Activated naive CD4-positive, alpha-beta T cell treated with anti-CD3 and anti-CD28 coated beads, Interleukin-2, amount 10 ng/mL, durations not matched to agents 7 days and 5 days (primary cell): Measurements from ENCODE around the gene CRELD2.
A peak's percentile ranks its signal among the peaks of the same experiment; 100 is the strongest.

Source experiments
- CTCF ChIA-PET: fragments of 350-600 bp; sonication (Branson Sonifier 250); formaldehyde crosslinking; loops from one replicate; lab custom pipeline; 2021; ENCODE audit warnings: antibody characterized with exemption; lab: Charles Lee
- DNase-seq: peaks from one replicate; pipeline ENCODE4 v3.0.0-alpha.2; 2020
- H3K27ac Mint-ChIP-seq: one replicate; pipeline ENCODE4 v1.8.0; 2021; ENCODE audit warnings: mild to moderate bottlenecking, moderate library complexity, mixed read lengths
- H3K27me3 Mint-ChIP-seq: one replicate; pipeline ENCODE4 v1.8.0; 2021; ENCODE audit warnings: mild to moderate bottlenecking, mixed read lengths
- H3K36me3 Mint-ChIP-seq: one replicate; pipeline ENCODE4 v1.8.0; 2021; ENCODE audit warnings: mixed read lengths
- H3K4me1 Mint-ChIP-seq: one replicate; pipeline ENCODE4 v1.8.0; 2021; ENCODE audit warnings: mixed read lengths
- H3K4me3 Mint-ChIP-seq: one replicate; pipeline ENCODE4 v1.8.0; 2021; ENCODE audit warnings: mild to moderate bottlenecking, moderate library complexity, mixed read lengths
- H3K9me3 Mint-ChIP-seq: one replicate; pipeline ENCODE4 v1.8.0; 2021; ENCODE audit warnings: mixed read lengths

CRELD2 gene

GRCh38 chr22:49913026-49913425, 5.4 kb upstream of the CRELD2 start:
- CTCF ChIA-PET: no interaction called here
- Mint-ChIP-seq H3K4me1 (peaks cover 17% of the 10 kb centered on the region), H3K27me3 (no peaks in the 10 kb centered on the region), H3K27ac (no peak overlapping the region), H3K4me3 (no peak overlapping the region), H3K36me3 (peaks cover 19% of the 10 kb centered on the region), H3K9me3 (no peaks in the 10 kb centered on the region)
- no peak for DNase-seq

GRCh38 chr22:49913446-49913845, 5.0 kb upstream of the CRELD2 start:
- H3K4me3 Mint-ChIP-seq: no peak overlapping the region
- H3K9me3 Mint-ChIP-seq: no peaks in the 10 kb centered on the region
- CTCF ChIA-PET: no interaction called here
- H3K27me3 Mint-ChIP-seq: no peaks in the 10 kb centered on the region
- H3K36me3 Mint-ChIP-seq: peaks cover 19% of the 10 kb centered on the region
- no peak overlapping the region for H3K27ac Mint-ChIP-seq
- DNase-seq: no peak
- peaks cover 17% of the 10 kb centered on the region for H3K4me1 Mint-ChIP-seq

GRCh38 chr22:49914256-49914655, 4.2 kb upstream of the CRELD2 start:
- peaks cover 18% of the 10 kb centered on the region for H3K4me1 Mint-ChIP-seq
- CTCF ChIA-PET: no interaction called here
- H3K27me3 Mint-ChIP-seq: no peaks in the 10 kb centered on the region
- no peak overlapping the region for H3K4me3 Mint-ChIP-seq
- H3K9me3 Mint-ChIP-seq: no peaks in the 10 kb centered on the region
- no peak overlapping the region for H3K27ac Mint-ChIP-seq
- peaks cover 16% of the 10 kb centered on the region for H3K36me3 Mint-ChIP-seq
- DNase-seq: no peak

GRCh38 chr22:49915610-49916009, 2.8 kb upstream of the CRELD2 start:
- Mint-ChIP-seq H3K4me1 (peaks cover 31% of the 10 kb centered on the region), H3K27me3 (no peaks in the 10 kb centered on the region), H3K27ac (no peak overlapping the region), H3K36me3 (peaks cover 17% of the 10 kb centered on the region), H3K9me3 (no peaks in the 10 kb centered on the region), H3K4me3 (no peak overlapping the region)
- CTCF ChIA-PET: interaction anchor here (3.1 kb wide), 1 partner anchor 148 kb away, joined by 14 read pairs; no protein-coding TSS in a partner anchor
- no peak for DNase-seq

GRCh38 chr22:49916831-49917230, 1.6 kb upstream of the CRELD2 start:
- Mint-ChIP-seq H3K27ac (no peak overlapping the region), H3K4me3 (peak overlapping the region; percentile 77), H3K27me3 (no peaks in the 10 kb centered on the region), H3K4me1 (peaks cover 33% of the 10 kb centered on the region), H3K9me3 (no peaks in the 10 kb centered on the region), H3K36me3 (peaks cover 18% of the 10 kb centered on the region)
- DNase-seq: no peak
- CTCF ChIA-PET: interaction anchor here (1.1 to 3.1 kb wide), 2 partner anchors 24 to 149 kb away, joined by 3 to 14 read pairs; no protein-coding TSS in a partner anchor

- peaks cover 39% of the 10 kb centered on the region for H3K4me1 Mint-ChIP-seq
- peak overlapping the region; percentile 85 for H3K27ac Mint-ChIP-seq
- H3K4me3 Mint-ChIP-seq: peak overlapping the region; percentile 77
- H3K9me3 Mint-ChIP-seq: no peaks in the 10 kb centered on the region
- CTCF ChIA-PET: no interaction called here
- H3K36me3 Mint-ChIP-seq: peaks cover 17% of the 10 kb centered on the region
- no peak for DNase-seq
- H3K27me3 Mint-ChIP-seq: no peaks in the 10 kb centered on the region
These were observed 762 bp downstream of the CRELD2 start for GRCh38 chr22:49918911-49919881.

- no peak overlapping the region for H3K27ac Mint-ChIP-seq
- CTCF ChIA-PET: no interaction called here
These were observed 2.4 kb downstream of the CRELD2 start for GRCh38 chr22:49920859-49921258.

GRCh38 chr22:49921508-49922278, 3.3 kb downstream of the CRELD2 start:
- Mint-ChIP-seq H3K4me1 (peaks cover 55% of the 10 kb centered on the region), H3K27me3 (no peaks in the 10 kb centered on the region), H3K27ac (no peak overlapping the region), H3K4me3 (no peak overlapping the region), H3K36me3 (peaks cover 25% of the 10 kb centered on the region), H3K9me3 (no peaks in the 10 kb centered on the region)
- CTCF ChIA-PET: no interaction called here
- no peak for DNase-seq

More at GRCh38 chr22:49920859-49921258, 2.4 kb downstream of the CRELD2 start:
- Mint-ChIP-seq H3K27me3 (no peaks in the 10 kb centered on the region), H3K9me3 (no peaks in the 10 kb centered on the region), H3K4me1 (peaks cover 53% of the 10 kb centered on the region), H3K36me3 (peaks cover 23% of the 10 kb centered on the region), H3K4me3 (peak overlapping the region; percentile 46)
- DNase-seq: no peak

- Mint-ChIP-seq H3K4me3 (no peak overlapping the region), H3K9me3 (no peaks in the 10 kb centered on the region), H3K4me1 (peaks cover 55% of the 10 kb centered on the region), H3K36me3 (peaks cover 25% of the 10 kb centered on the region), H3K27me3 (no peaks in the 10 kb centered on the region), H3K27ac (no peak overlapping the region)
- DNase-seq: no peak
- CTCF ChIA-PET: no interaction called here
These were observed 4.0 kb downstream of the CRELD2 start for GRCh38 chr22:49922484-49922883.

- no peak for DNase-seq
- Mint-ChIP-seq H3K4me1 (peaks cover 54% of the 10 kb centered on the region), H3K9me3 (no peaks in the 10 kb centered on the region), H3K36me3 (peaks cover 25% of the 10 kb centered on the region), H3K4me3 (no peak overlapping the region), H3K27ac (no peak overlapping the region), H3K27me3 (no peaks in the 10 kb centered on the region)
- CTCF ChIA-PET: no interaction called here
These were observed 4.5 kb downstream of the CRELD2 start for GRCh38 chr22:49922926-49923325.

GRCh38 chr22:49923445-49923844, 5.0 kb downstream of the CRELD2 start:
- CTCF ChIA-PET: no interaction called here
- Mint-ChIP-seq H3K27me3 (no peaks in the 10 kb centered on the region), H3K36me3 (peaks cover 25% of the 10 kb centered on the region), H3K27ac (no peak overlapping the region), H3K9me3 (no peaks in the 10 kb centered on the region), H3K4me1 (peaks cover 58% of the 10 kb centered on the region), H3K4me3 (no peak overlapping the region)
- no peak for DNase-seq

- no peak for DNase-seq
- peak overlapping the region; percentile 67 for H3K27ac Mint-ChIP-seq
- no peaks in the 10 kb centered on the region for H3K9me3 Mint-ChIP-seq
- H3K4me3 Mint-ChIP-seq: no peak overlapping the region
- peaks cover 59% of the 10 kb centered on the region for H3K4me1 Mint-ChIP-seq
- H3K27me3 Mint-ChIP-seq: no peaks in the 10 kb centered on the region
- CTCF ChIA-PET: no interaction called here
- peaks cover 25% of the 10 kb centered on the region for H3K36me3 Mint-ChIP-seq
These were observed 5.8 kb downstream of the CRELD2 start for GRCh38 chr22:49924113-49924833.

- no peaks in the 10 kb centered on the region for H3K27me3 Mint-ChIP-seq
- peaks cover 53% of the 10 kb centered on the region for H3K4me1 Mint-ChIP-seq
- H3K9me3 Mint-ChIP-seq: no peaks in the 10 kb centered on the region
- CTCF ChIA-PET: interaction anchor here (1.0 to 2.3 kb wide), 5 partner anchors 11 to 160 kb away, joined by 3 to 13 read pairs (median 4); no protein-coding TSS in a partner anchor
- peak; percentile 78 for DNase-seq
- H3K36me3 Mint-ChIP-seq: peaks cover 22% of the 10 kb centered on the region
- H3K4me3 Mint-ChIP-seq: peak overlapping the region; percentile 71
- H3K27ac Mint-ChIP-seq: peak overlapping the region; percentile 97
These were observed 7.2 kb downstream of the CRELD2 start for GRCh38 chr22:49925525-49926128.
